Endothelial cell (in vitro differentiated cells): Measurements from ENCODE around the gene MYL3. TPM values are rescaled to one million over a fixed set of nuclear protein-coding genes. Genes with fewer than 3 reads are reported as not detected.
"Not testable (repeated sequence)": the region's sequence is repeated elsewhere in the genome, so short reads cannot be mapped to it uniquely, and the experiment has no call there.

ENCODE experiments used
- DNase-seq: peaks from one replicate; pipeline ENCODE4 v3.0.0; 2021; ENCODE audit warnings: low spot score
- H3K27ac Mint-ChIP-seq: one replicate; pipeline ENCODE4 v1.8.0; 2021; ENCODE audit warnings: mixed read lengths, inconsistent platforms; ENCODE audit not compliant: unreplicated experiment
- H3K27me3 Mint-ChIP-seq: one replicate; pipeline ENCODE4 v1.8.0; 2021; ENCODE audit warnings: mild to moderate bottlenecking, moderate library complexity, mixed read lengths, inconsistent platforms; ENCODE audit not compliant: unreplicated experiment
- H3K36me3 Mint-ChIP-seq: one replicate; pipeline ENCODE4 v1.8.0; 2021; ENCODE audit warnings: mild to moderate bottlenecking, low read depth, mixed read lengths, inconsistent platforms; ENCODE audit not compliant: unreplicated experiment
- H3K4me1 Mint-ChIP-seq: one replicate; pipeline ENCODE4 v1.8.0; 2021; ENCODE audit warnings: mild to moderate bottlenecking, mixed read lengths, inconsistent platforms; ENCODE audit not compliant: unreplicated experiment
- H3K4me3 Mint-ChIP-seq: one replicate; pipeline ENCODE4 v1.8.0; 2021; ENCODE audit warnings: mild to moderate bottlenecking, mixed read lengths, inconsistent platforms; ENCODE audit not compliant: unreplicated experiment
- H3K9me3 Mint-ChIP-seq: one replicate; pipeline ENCODE4 v1.8.0; 2021; ENCODE audit warnings: mixed read lengths, inconsistent platforms; ENCODE audit not compliant: unreplicated experiment
- CTCF ChIP-seq: fragments of 200-600 bp; sonication (generic); IDR thresholded peaks from one replicate; pipeline ENCODE4 v1.5.0; 2021; ENCODE audit warnings: antibody characterized with exemption; ENCODE audit not compliant: unreplicated experiment
- total RNA-seq: library from RNA; stranded (reverse); fragmentation: NEBNext Ultra II Directional; extraction: Animal tissue kit (Norgen Biotek cat#: 25700); gene quantifications from one replicate; pipeline ENCODE4 v1.2.1, GENCODE V29; 2021; ENCODE audit not compliant: unreplicated experiment

The MYL3 gene
- total RNA-seq, 1 donor from 2014 or later, result not detected

- no peak overlapping the region for H3K27ac Mint-ChIP-seq
- TF ChIP-seq CTCF, result no peak
- H3K4me3 Mint-ChIP-seq, result no peak overlapping the region
- H3K4me1 Mint-ChIP-seq, result no peaks in the 10 kb centered on the region
- no peak for DNase-seq
- peaks cover 10% of the 10 kb centered on the region for H3K9me3 Mint-ChIP-seq
- H3K27me3 Mint-ChIP-seq, result no peaks in the 10 kb centered on the region
- H3K36me3 Mint-ChIP-seq, result peaks cover 5% of the 10 kb centered on the region
Measured at GRCh38 chr3:46824211-46824970, 38.9 kb downstream of the MYL3 start.

GRCh38 chr3:46823314-46823713 lies 39.9 kb downstream of the MYL3 start:
- H3K36me3 Mint-ChIP-seq, H3K27ac Mint-ChIP-seq, H3K9me3 Mint-ChIP-seq, H3K27me3 Mint-ChIP-seq, H3K4me1 Mint-ChIP-seq, DNase-seq: not testable (repeated sequence)
- peak overlapping the region; percentile 72 for H3K4me3 Mint-ChIP-seq

DNA sequence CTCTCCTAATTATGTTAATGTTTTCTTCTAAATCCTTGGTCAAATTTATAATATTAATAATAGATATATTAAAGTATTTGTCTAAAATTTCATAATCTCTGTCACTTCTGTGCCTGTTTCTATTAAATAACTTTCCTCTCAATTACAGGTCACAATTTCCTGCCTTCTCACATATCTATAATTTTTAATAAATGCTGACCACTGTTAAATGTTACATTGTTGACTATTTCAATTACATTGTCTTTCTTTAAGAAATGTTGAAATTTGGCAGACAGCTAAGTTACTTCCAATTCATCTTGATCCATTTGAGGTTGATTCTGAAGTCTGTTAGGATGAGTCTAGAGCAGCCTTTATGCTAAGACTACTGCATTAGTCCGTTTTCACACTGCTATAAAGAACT lies 41.7 kb downstream of the MYL3 start:
- Mint-ChIP-seq H3K27ac (no peak overlapping the region), H3K27me3 (no peaks in the 10 kb centered on the region), H3K4me3 (no peak overlapping the region), H3K36me3 (peaks cover 5% of the 10 kb centered on the region), H3K9me3 (peaks cover 10% of the 10 kb centered on the region), H3K4me1 (no peaks in the 10 kb centered on the region)
- no peak for DNase-seq
- no peak for TF ChIP-seq CTCF

DNA sequence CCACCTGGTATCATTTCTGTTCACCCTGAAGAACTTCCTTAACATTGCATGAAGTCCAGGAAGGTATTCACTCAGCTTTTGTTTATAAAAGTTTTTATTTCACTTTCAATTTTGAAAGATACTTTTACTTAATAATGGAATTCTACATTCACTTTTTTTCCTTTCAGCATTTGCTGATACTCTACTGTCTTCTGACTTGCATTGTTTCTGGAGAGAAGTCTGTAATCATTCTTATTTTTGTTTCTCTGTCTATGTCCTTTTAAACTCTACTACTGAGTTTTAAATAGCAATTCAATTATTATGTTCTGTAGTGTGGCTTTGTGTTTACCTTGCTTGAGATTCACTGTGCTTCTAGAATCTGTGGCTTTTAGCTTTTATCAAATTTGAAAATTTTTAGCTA lies 42.4 kb downstream of the MYL3 start:
- Mint-ChIP-seq H3K4me1 (no peaks in the 10 kb centered on the region), H3K36me3 (peaks cover 5% of the 10 kb centered on the region), H3K27ac (no peak overlapping the region), H3K9me3 (peaks cover 10% of the 10 kb centered on the region), H3K4me3 (no peak overlapping the region), H3K27me3 (no peaks in the 10 kb centered on the region)
- DNase-seq, result no peak
- no peak for TF ChIP-seq CTCF

- peak; percentile 66 for DNase-seq
- Mint-ChIP-seq H3K27me3 (peaks cover 13% of the 10 kb centered on the region), H3K27ac (peak overlapping the region; percentile 5), H3K4me1 (peaks cover 25% of the 10 kb centered on the region), H3K36me3 (peaks cover 6% of the 10 kb centered on the region), H3K4me3 (peak overlapping the region; percentile 83), H3K9me3 (no peaks in the 10 kb centered on the region)
- TF ChIP-seq CTCF, result no peak
Measured at GRCh38 chr3:46812237-46812791, 50.9 kb downstream of the MYL3 start.
